ENCODE data around the gene PPDPF.

Gene PPDPF

DNA sequence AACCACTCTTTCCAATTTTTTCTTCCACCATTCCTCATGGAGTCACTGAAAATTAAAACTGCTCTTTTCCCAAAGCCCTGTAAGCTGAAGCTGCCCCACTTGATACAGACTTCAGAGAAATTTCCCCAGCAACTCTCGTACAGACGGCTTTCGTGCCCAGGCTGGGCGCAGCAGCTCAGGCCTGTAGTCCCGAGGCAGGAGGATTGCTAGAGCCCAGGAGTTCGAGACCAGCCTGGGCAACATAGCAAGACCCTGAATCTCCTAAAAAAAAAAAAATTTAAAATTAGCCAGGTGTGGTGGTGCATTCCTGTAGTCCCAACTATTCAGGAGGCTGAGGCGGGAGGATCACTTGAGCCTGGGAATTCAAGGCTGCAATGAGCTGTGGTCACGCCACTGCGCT lies 6.6 kb downstream of the PPDPF start:
- no peak for TF ChIP-seq MYC (IDR thresholded peaks at IDR 0.05; ENCODE audit: low read depth, low read length)
- TF ChIP-seq, protein P1, sequence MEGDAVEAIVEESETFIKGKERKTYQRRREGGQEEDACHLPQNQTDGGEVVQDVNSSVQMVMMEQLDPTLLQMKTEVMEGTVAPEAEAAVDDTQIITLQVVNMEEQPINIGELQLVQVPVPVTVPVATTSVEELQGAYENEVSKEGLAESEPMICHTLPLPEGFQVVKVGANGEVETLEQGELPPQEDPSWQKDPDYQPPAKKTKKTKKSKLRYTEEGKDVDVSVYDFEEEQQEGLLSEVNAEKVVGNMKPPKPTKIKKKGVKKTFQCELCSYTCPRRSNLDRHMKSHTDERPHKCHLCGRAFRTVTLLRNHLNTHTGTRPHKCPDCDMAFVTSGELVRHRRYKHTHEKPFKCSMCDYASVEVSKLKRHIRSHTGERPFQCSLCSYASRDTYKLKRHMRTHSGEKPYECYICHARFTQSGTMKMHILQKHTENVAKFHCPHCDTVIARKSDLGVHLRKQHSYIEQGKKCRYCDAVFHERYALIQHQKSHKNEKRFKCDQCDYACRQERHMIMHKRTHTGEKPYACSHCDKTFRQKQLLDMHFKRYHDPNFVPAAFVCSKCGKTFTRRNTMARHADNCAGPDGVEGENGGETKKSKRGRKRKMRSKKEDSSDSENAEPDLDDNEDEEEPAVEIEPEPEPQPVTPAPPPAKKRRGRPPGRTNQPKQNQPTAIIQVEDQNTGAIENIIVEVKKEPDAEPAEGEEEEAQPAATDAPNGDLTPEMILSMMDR (IDR thresholded peaks at IDR 0.05; ENCODE audit: low read depth, low read length) = no peak
- TF ChIP-seq, protein P2, sequence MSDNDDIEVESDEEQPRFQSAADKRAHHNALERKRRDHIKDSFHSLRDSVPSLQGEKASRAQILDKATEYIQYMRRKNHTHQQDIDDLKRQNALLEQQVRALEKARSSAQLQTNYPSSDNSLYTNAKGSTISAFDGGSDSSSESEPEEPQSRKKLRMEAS (IDR thresholded peaks at IDR 0.05; ENCODE audit: low read depth, low read length) = no peak
- TF ChIP-seq POLR2A (IDR thresholded peaks at IDR 0.05; ENCODE audit: extremely low read depth, insufficient read length) = no peak

DNA sequence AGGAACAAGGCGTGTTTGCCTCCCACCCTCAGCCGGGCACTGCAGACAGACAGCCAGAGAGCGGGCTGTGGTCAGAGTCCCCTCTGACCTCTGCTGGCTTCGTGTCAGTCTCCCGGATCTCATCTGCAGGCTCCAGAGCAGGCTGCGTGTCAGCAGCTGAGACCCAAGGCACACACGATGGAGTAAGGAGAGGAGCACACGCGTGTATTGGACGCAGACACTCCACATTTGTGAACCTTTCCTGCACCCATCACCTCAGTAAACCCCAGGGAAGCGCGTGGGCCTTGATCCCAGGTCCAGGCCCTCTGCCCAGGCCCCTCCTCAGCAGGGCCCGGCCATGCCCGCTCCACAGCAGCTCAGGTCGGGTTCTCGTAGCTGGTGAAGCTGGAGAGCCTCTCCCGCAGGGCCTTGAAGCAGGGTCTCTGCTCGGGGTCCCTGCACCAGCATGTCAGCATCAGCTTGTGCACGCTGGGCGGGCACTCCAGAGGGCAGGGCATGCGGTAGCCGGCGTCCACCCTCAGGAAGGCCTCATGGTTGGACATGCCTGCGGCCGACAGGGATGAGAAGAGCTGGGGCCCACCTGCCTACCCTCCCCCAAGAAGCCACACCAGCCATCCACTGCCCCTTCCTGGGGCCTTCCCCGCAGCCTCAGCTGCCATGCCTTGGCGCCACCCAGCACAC lies 8.8 kb downstream of the PPDPF start:
- H3K4me3 ChIP-seq (ENCODE audit: low read depth, low read length) = no peak overlapping the region
- no peak for DNase-seq (ENCODE audit: low read depth)
- TF ChIP-seq, protein P1 (IDR thresholded peaks at IDR 0.05; ENCODE audit: low read depth, low read length) = no peak
- TF ChIP-seq, protein P2 (IDR thresholded peaks at IDR 0.05; ENCODE audit: low read depth, low read length) = no peak
- TF ChIP-seq MYC (IDR thresholded peaks at IDR 0.05; ENCODE audit: low read depth, low read length) = no peak
- no peak for TF ChIP-seq POLR2A (IDR thresholded peaks at IDR 0.05; ENCODE audit: extremely low read depth, insufficient read length)

More for the DNA sequence above, 6.6 kb downstream of the PPDPF start:
- DNase-seq (ENCODE audit: low read depth) = no peak
- H3K4me3 ChIP-seq (ENCODE audit: low read depth, low read length) = no peak overlapping the region

DNA sequence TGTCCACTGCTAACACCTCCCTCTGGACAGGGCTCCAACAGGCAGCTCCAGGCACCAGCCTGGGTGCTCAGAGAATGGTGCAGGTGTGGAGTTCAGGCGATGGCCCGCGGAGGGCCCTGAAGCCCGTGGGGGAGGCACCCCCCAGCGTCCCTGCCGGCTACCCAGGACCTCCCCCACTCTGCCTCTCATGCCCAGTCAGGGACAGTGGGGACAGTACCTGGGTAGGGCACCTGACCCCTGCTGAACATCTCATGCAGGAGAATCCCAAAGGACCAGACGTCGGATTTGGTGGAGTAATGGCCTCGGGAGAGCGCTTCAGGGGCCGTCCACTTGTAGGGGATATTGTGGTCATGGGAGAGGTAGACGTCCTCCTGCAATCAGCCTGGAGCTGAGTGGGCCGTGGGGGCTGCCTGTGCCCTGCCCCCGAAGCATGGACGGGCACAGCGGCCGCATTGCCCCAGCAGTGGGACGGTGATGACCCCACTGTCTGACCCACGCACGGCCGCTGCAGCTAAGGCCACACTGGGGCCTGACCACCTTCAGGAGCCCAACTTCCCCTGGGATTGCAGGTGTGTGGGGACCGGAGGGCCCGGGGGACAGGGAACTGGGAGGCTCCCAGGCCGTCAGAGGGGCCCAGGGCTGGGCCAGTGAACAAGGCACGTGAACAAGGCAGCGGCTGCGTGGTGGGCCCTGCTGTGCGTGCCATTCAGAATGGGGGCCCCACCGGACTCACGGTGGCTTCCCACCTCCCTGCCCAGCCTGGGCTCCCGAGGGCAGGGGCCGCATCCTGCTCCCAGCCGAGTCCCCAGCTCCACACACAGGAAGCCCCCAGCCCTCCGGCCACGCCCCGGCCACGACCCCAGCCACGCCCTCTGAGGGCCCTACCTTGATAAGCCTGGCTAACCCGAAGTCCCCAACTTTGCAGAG lies 9.6 kb downstream of the PPDPF start:
- no peak overlapping the region for H3K4me3 ChIP-seq (ENCODE audit: low read depth, low read length)
- DNase-seq (ENCODE audit: low read depth) = no peak
- TF ChIP-seq, protein P2 (IDR thresholded peaks at IDR 0.05; ENCODE audit: low read depth, low read length) = no peak
- no peak for TF ChIP-seq MYC (IDR thresholded peaks at IDR 0.05; ENCODE audit: low read depth, low read length)
- no peak for TF ChIP-seq POLR2A (IDR thresholded peaks at IDR 0.05; ENCODE audit: extremely low read depth, insufficient read length)
- TF ChIP-seq, protein P1 (IDR thresholded peaks at IDR 0.05; ENCODE audit: low read depth, low read length) = no peak

DNA sequence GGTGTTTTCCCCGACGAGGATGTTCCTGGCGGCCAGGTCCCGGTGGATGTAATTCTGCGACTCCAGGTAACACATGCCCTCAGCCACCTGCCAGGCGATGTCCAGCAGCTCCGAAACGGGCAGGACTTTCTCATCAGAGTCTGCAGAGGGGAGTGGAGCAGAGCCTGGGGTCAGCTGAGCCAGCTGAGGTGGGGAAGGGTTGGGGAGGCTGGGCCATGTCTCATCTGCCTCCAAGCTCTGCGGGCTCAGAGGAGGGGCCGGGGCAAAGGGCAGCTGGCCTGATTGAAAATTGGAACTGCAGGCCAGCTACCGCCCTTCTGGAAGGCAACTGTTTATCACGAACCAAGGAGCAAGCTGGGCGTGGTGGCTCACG lies 10.2 kb downstream of the PPDPF start:
- DNase-seq (ENCODE audit: low read depth) = no peak
- TF ChIP-seq POLR2A (IDR thresholded peaks at IDR 0.05; ENCODE audit: extremely low read depth, insufficient read length) (no peak), MYC (IDR thresholded peaks at IDR 0.05; ENCODE audit: low read depth, low read length) (no peak)
- TF ChIP-seq, protein P1 (IDR thresholded peaks at IDR 0.05; ENCODE audit: low read depth, low read length) = no peak
- TF ChIP-seq, protein P2 (IDR thresholded peaks at IDR 0.05; ENCODE audit: low read depth, low read length) = no peak
- no peak overlapping the region for H3K4me3 ChIP-seq (ENCODE audit: low read depth, low read length)

DNA sequence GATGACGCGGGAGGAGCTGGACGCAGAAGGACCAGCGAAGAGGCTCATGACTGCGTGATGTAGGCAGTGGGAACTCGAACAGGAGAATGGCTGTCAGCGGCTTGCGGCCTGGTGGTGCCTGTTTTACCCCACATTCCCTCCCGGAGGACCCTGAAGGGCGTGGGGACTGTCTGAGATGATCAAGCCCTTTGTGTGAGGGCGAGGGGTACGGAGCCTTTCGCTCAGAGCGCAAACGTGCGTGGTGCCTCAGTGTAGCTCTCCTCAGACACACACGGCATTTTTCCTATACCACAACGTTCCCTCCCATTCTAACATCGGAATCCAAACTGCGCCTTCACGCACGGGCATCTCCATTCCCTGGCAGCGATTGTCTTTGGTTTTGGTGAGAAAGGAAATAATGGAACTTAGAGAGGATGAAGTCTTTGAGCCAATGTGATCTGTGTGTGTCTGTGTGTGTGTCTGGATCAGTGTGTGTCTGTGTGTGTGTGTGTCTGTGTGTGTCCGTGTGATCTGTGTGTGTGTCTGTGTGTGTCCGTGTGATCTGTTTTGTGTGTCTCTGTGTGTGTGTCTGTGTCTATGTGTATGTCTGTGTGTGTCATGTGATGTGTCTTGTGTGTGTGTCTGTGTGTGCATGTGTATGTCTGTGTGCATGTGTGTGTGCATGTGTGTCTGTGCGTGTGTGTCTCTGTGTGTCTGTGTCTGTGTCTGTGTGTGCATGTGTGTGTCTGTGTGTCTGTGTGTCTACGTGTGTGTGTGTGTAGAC lies 11.3 kb downstream of the PPDPF start:
- H3K4me3 ChIP-seq (ENCODE audit: low read depth, low read length) = no peak overlapping the region
- TF ChIP-seq, protein P2 (IDR thresholded peaks at IDR 0.05; ENCODE audit: low read depth, low read length) = no peak
- TF ChIP-seq POLR2A (IDR thresholded peaks at IDR 0.05; ENCODE audit: extremely low read depth, insufficient read length) = no peak
- TF ChIP-seq, protein P1 (IDR thresholded peaks at IDR 0.05; ENCODE audit: low read depth, low read length) = no peak
- TF ChIP-seq MYC (IDR thresholded peaks at IDR 0.05; ENCODE audit: low read depth, low read length) = no peak
- no peak for DNase-seq (ENCODE audit: low read depth)
